DMS 273 treated with DMSO at 0.1 percent for 48 hours (cell line): ENCODE results near the gene ARHGAP26.

Experiments used
- DNase-seq: peaks from one replicate; lab custom pipeline; 2025; lab: John Stamatoyannopoulos, UW

Gene ARHGAP26

DNA sequence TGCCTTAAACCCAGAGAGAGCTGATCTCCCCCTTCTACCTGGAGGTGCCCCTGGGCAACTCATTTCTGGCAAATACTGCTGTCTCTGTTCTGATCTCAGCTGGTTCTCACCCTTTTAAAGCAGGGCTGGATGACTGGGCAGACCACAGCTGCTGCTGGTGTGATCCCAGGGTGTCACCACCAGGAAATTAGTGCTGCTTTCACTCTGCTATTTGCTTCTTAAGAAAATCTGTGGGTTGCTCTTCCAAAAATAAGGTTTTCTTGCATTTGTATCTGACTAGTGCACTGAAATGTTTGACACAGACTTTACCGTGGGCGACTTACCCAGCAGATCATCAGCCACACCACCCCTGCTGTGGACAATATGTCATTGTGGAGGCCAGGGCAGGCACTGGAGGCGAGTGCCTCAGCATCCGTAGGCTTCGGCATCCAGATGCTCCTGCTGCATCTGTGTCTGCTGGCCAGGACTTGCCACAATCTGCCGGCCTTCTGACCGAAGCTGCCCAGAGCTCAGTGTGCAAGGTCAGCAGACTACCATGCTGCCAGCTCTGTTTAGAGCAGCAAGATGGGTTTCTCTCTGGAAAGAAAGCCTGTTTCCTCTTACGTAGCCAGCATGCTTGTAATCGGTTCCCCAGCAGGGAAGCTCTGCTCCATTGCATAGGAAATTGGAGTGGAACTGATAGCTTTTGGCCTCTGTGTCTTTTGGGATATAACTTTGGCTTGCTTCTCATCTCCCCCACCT lies 13.6 kb downstream of the ARHGAP26 start:
- DNase-seq = no peak

DNA sequence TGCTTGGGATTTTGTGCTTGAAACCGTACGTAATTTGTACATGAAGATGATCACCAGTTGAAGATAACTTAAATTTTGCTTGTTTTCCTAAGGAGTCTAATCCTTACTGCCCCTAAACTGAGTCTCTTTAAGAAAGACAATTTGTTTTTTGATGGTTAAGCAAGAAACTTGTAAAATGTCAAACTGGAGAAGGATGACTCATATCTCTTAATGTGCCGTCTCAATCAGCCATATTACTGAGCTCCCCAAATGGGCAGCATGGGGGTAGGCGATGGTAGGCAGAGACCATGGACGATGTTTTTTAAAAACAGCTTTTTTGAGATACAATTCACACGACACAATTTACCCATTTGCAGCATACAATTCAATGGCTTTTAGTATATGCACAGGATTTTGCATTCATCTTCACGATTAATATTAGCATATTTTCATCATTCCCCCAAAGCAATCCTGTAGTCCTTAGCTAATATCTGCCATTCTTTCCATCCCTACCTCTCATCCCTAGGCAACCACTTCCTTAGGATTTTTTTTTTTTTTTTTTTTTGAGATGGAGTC lies 14.3 kb downstream of the ARHGAP26 start:
- DNase-seq = no peak

DNA sequence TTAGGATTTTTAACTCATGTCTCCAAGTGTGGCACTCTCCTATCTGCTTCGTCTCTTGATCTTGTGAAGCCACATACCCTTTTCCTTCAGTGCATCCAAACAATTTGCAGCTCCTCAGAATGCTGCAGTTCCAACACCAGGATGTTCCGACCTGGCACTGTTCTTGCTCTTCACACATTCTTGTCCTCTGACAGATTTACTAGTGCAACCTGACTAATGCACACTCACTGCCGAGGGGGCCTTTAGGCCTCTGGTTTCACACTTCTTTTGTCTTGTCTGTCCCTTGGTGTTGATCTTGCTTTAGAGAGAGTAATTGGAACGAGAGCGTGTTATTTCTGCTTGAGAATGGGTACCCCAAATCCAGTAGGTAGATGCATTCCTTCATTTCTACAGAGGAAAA lies 15.0 kb downstream of the ARHGAP26 start:
- DNase-seq = no peak

DNA sequence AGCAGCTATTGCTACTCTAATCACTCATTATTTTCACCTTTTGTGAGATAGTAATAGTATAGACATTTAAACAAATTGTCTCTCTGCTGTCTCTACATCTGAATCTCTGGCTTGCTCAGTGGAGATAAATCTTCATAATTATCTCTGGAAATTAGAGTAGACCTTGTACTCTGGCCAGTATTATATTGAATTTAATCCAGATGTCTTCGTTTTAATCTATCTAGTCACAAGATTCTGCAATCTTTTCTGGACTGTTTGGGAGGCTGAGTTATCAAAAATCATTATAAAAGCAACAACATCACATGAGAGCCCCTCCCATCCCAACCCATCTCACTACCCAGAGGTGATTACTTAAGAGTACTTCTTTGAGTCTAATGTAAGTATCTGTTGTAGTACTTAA lies 19.0 kb downstream of the ARHGAP26 start:
- no peak for DNase-seq

DNA sequence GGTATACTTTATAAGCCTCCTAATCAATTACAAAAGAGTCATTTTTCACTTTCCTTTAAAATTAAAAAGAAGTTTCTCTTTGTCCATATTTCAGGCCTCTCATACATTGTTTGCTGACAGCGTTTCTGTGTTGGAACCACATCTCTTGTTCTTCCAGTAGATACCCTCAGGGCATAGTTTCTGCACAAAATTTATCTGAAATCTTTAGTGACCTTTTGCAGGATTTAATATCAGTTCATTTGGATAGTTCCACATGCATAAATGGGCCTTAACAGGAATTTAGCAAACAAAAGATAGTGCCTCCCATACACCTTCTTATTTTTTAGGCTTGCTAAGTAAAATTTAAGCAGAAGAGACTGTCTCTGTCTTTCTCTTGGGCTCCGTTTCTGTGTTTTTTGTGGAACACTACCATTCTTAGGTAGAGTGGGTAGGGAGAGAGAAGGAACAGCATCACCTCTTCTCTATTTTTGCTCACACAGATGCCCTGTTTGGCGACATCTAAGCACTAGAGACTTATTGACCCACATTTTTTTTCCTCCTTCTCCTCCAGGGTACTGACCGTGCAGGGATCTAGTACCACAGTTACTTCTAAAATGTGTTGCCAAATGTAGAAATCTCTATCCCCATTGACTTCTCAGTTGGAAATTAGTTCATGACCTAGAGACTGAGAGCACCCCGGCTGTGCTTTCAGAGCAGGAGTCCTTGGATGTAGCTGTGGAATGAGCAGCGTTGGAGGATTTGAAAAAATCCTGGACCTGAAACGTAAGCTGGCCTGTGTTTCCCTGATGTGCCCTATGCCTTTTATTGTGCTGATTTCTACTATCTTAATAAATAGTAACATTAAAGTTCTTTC lies 22.1 kb downstream of the ARHGAP26 start:
- no peak for DNase-seq

DNA sequence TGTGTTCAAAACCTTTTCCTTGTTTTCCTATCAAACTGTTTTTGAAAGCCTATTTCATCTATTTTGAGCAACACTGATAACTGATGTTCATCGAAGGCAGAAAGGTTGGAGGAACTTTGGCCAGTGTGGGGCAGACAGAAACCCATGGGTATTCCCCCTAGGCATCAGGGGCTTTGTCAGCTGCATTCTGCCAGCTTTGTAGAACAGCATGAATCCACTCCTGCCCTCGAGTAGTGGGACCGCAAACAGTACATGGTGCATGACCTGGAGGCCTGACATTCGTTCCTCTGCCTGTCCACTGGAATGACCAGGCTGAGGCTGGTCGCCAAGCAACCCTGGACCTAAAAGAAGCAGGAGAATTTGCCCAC lies 22.7 kb downstream of the ARHGAP26 start:
- DNase-seq = no peak

DNA sequence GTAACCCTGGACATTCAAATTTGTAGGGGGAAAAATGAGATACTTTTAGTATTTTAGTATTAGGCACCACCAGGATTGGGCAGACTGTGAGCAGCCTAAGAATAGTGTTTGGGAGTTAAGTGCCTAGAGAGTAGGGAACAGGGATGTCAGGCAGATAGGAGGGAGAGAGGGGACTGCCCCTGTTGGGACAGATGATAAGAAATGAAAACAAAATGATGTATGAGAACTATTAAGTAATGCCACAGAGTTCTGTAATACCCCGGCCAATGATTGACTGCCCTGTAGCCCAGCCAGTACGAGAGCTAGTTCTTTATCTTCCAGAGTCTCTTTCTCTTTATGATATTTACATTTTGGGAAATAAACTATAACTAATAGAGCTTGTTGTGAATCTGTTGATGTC lies 24.4 kb downstream of the ARHGAP26 start:
- no peak for DNase-seq

DNA sequence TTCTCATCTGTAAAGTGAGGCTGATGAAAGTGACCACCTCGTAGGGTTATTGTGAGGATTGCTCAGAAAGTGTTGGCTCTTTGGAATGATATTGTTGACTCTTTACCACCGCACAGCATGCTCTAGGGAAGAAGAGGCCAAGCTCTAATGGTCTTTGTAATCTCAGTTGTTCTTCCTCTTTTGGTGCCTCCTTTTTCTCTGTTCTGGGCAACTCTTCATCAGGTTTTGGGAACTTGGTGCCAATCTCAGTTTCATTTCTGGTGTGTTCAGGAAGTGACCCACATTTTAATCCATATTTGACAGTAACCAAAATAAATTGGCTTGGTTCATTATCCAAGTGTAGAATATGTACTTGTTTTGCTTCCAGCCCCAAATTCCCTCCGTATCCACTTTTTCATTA lies 25.1 kb downstream of the ARHGAP26 start:
- no peak for DNase-seq

DNA sequence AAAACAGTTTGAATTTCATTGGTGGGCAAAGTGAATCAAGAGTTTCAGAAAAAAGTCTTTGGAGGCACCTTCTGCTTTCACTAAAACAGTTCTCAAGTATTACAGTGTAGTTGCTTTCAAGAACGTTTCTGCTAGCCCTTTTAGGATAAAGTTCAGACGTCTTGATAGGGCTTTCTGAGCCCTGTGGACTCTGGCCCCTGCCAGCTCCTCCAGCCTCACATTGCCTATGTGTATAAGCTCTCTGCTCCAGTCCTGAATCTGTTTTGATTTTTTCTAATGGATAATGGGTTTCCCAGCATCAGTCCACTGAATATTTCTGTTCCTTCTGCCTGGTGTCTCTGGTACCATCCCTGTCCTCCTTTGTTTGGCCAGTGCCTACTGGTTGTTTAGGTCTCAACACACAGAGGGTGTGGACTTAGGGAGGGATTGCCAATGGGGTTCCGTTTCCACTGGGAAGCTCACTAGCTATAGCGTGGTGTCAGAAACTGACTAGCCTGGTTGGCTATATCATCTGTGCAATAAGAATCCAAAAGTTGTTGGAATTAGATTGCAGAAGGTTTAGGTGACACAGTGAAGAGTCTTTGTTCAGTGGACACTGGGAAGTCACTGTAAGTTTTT lies 26.4 kb downstream of the ARHGAP26 start:
- DNase-seq = no peak

DNA sequence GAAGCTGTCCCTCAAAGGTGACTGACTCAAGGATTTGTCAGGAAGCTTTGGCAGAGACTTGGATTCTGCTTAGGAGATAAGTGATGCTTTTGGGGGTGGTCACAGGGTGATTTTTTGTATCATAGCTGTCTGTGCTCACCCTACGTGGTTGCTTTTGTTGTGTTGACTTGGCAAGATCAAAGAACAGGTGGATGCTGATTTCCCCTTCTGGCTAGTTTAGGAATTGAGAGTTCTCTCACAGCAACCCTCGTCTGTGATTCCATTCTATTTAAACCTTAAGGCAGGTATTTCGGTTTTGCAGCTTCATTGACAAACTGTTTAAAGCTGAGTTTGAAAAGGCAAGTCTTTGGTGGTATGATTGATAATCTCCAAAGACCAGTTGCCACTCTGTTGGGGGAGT lies 27.2 kb downstream of the ARHGAP26 start:
- no peak for DNase-seq

DNA sequence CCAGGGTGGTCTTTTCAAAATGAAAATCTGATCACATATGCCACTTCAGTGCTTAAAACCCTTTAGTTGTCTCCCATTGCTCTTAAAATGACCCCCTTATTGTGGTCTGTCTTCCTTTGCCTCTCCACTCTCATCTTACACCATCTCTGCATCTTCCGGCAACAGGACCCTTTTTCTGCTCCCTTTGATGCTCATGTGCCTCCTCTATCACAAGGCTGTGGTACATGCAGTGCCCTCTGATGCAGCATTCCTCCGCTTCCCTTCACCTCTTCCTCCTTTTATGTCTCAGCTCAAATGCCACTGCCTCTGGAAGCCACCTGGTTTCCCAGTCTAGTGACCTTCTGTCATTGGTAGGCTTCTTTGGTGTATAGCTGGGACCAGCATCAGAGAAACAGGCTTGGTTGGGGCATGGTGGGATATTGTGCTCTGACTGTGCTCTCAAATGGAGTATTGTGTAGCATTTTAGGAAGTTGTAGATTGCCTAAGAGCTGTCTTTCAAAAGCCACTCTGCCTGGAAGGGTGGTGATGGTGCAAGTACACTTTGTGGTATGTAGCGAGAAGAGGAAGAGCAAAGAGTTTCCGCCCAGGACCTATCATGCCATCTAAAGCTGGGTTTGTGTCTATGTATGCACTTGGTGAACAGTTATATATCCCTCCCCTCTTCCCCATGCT lies 28.1 kb downstream of the ARHGAP26 start:
- DNase-seq = no peak

DNA sequence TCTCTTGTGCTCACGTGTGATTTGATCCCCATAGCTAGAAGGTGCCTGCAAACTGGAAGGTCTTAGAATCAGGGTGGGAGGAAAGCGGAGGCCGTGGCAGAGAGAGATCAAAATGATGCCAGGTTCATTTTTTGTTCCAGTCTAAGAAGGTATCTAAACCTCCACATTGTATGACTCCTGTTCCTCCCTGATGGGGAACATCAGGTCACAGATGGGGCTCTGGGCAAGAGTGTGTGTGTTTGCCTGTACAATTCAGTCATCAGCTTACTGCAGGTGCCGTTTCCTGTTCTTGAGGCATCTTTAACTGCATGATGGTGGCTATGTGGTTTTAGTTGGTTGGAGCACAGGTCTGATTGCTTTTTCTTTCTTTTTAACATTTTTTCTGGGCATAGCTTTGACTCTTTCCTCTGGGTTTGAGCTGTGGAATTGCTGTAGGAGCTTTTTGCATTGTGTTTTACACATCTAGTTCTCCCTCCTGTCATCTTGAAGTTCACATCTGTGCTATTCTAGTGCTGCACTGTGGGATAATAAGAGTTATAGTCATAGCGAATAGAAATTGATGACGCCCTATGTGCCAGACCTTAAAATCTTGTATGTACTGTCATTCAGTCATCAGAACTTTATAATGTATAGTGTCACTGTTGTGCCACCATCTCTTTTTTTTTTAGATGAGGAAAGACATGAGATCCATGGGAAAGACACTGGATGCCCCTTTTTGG lies 30.8 kb downstream of the ARHGAP26 start:
- DNase-seq = no peak

DNA sequence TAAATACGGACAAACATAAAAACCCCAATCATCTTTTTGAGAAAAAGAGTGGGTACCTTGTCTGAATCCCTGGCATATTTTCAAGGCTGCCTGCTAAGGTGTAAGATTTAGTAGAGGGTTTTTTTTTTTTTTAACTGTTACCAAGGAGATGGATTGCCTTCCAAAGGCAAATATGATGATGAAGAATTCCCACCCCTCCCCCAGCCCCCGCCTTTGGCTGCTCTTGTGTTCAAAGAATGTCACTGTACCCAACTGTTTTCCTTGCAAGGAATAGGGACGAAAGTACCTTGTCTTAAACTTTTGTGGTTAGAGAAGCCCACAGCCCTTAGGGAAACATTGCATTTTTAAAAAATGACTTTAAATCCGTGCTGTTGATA lies 31.3 kb downstream of the ARHGAP26 start:
- DNase-seq = no peak

DNA sequence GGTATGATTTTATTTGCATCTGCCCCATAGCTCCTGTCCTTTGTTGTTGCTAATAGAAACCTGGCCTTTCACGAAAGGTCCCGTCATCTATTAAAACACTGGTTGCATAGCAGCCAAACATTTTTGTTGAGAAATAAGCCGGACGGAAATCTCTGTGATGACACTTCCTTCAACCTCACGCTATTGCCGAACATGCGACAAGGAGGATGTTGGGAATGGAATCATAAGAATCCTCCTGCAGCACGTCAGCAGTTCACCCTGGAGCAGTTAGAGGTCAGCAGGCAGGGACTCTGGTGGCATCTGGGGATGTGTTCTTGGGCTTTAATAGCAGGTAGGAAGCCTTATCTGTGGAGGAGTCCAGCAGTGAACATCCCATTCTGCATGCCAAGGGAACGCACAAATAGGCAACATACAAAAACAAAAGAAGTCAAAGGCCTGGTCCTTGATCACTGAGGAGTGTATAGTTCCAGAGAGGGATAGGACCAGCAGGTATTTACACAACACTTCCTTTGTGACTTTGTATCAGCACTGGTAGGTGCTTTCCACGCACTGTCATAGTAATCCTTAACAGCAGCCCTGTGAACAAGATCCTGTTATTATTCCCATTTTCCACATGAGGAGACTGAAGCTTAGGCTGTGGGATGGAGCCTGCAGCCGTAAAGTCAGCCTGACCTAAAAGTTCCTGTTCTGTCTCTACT lies 33.4 kb downstream of the ARHGAP26 start:
- DNase-seq = no peak

DNA sequence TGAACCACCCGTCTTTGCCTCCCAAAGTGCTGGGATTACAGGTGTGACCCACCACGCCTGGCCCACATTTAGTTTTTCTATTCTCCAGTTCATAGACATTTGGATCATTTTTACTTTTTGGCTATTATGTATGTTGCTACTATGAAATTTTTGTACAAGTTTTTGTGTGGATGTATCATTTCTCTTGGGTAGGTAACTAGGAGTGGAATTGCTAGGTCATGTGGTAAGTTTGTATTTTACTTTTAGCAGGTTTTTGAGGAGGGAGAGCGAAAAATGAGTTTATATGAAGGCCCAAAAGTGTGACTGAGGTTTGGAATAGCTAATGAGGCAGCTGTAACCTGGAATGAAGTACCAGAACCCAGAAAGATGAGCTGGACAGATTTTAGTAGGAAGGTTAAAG lies 35.2 kb downstream of the ARHGAP26 start:
- no peak for DNase-seq

DNA sequence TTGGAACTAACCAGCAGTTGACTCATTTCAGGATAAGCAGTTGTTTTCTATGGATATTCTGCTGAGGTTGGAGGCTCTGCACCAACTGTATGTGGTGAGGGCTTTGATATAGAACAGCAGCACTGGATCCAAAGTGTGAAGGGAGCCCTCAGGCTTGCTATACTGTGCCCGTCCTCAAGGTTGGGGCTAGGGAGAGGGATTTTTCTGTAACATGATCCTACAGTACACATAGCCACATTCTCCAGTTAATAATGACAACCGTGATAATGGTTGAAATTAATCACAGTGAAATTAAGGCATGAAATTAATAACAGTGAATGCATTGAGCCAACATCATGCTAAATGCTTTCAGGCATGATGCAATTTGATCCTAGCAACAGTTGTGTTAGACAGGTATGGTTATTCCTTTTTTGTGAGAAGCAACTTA lies 36.7 kb downstream of the ARHGAP26 start:
- DNase-seq = peak; percentile 27

DNA sequence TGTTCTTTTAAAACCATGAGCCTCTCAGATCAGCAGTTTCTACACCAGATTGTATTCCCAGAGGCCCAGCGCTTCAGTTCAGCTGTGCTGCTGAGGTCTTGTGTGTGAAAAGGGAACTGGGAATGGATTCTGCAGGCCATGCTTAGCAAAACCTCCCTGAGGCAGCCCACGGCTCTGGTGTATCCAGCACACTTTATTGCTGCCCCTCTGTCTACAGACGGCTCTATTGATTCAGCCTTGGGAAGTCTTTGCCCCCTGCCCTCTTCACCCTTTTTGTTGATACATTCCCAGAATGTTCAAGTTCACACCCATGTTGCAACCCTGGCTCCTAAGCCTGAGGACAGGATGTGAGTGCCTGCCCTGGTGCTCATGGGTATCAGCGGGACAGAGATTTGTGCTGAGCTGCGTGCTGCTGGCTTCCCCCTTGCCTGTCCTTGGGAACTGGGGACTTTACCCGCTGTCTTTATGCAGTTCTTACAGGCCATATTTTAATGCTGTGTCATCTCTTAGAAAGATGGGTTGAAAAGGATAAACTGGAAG lies 37.3 kb downstream of the ARHGAP26 start:
- DNase-seq = peak; percentile 27

DNA sequence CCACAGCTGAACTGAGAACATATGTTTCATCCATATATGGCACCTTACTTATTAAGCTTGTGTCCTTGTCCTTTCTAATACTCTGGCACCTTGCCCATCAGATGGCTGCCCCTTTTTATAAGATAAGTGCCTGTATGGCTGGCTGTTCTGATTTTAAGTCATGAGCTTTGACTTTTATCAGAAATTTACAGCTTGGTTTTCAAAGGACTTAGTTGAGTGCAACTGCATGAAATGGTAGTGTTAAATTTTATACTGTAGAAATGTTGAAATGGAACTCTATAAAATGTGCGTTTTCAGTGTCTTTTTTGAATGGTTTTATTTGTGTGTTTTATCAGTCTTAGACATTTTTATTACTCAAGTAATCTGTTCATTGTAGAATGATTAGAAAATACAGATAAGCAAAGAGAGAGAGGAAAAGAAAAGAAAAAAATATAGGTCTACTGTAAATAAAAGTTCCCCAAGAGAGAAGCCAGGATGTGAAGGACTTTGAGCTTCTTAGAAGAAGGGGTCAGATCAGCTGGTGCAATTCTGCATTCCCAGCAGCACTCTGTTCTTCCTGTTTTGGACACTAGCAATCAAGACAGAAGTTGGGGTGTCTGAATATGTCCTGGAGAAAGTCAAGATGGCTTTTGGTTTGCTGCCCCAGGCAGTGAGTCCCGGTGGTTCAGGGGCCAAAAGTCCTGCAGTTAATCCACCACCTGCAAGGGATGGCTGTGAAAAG lies 38.9 kb downstream of the ARHGAP26 start:
- DNase-seq = peak; percentile 56

DNA sequence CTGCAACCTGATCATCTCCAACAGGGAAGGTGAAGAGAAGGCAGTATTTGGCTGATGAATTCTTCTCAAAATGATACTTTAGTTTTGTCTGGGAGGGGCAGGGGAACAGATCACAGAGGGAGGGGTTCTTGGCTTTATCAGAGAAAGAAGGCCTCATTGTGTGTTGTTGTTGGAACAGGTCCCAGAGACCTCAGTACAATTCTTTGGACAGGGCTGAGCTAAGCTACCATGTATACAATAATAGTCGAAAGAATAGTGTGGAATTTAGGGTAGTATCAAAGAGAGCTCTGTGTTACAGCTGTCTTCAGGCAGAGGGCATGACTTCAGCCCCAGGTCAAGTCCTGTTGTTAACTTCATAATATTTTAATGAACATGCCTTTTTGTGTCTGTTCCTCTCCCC lies 39.9 kb downstream of the ARHGAP26 start:
- no peak for DNase-seq

DNA sequence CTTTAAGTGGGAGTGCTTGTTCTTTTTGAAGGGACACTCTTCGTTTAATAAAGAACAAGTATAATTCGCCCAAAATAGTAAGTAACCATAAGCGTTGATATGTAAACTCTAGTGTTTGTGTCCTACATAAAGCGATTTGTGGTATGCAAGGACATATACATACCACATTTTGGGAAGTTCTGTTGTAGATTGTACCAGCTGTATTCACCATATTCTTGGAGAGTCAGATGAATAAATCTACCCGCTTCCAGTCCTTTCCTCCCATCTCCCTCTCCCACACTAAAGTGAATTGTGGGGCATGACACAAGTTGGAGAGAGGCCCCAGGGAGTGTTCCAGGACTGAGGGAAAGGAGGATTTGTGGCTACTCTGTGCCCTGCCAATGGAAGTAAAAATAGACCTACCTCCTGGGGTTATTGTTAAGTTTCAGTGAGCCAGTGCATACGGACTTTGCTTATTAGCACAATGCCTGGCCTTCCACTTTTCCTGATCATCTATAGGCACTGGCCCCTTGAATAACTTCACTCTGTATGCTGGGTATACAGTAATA lies 40.6 kb downstream of the ARHGAP26 start:
- DNase-seq = no peak
